Activated CD4-positive, alpha-beta T cell treated with anti-CD3 and anti-CD28 coated beads, Interleukin-2, amount 50 U/mL, for 48 hours (primary cell): ENCODE data around the gene UBE2L6.

ENCODE experiments used
- DNase-seq, 2 experiments: peaks; one replicate each; pipeline ENCODE4 v3.0.0-alpha.2; 2020

UBE2L6 gene

GRCh38 chr11:57567515-57568329, at the start of gene UBE2L6:
TSS of gene UBE2L6 (minus strand) at chr11:57567672. CDS start at chr11:57567611, 61 bp downstream.
- DNase-seq = peak; percentile 68 to 95

- DNase-seq = no peak
Measured at GRCh38 chr11:57616595-57616994, 49.1 kb upstream of the UBE2L6 start.

GRCh38 chr11:57615308-57615707, 47.8 kb upstream of the UBE2L6 start:
- no peak for DNase-seq

- DNase-seq = no peak
Measured at GRCh38 chr11:57614234-57614772, 46.8 kb upstream of the UBE2L6 start.

GRCh38 chr11:57610170-57610569, 42.7 kb upstream of the UBE2L6 start:
- DNase-seq = no peak

GRCh38 chr11:57605028-57605420, 37.6 kb upstream of the UBE2L6 start:
- no peak for DNase-seq

- no peak for DNase-seq
Measured at GRCh38 chr11:57604296-57605027, 37.0 kb upstream of the UBE2L6 start.

GRCh38 chr11:57601297-57601696, 33.8 kb upstream of the UBE2L6 start:
- DNase-seq = no peak

- no peak for DNase-seq
Measured at GRCh38 chr11:57599381-57599780, 31.9 kb upstream of the UBE2L6 start.

- no peak for DNase-seq
Measured at GRCh38 chr11:57598831-57599155, 31.3 kb upstream of the UBE2L6 start.

- no peak for DNase-seq
Measured at GRCh38 chr11:57597916-57598830, 30.7 kb upstream of the UBE2L6 start.

GRCh38 chr11:57597461-57597915, 30.0 kb upstream of the UBE2L6 start, which contains the start of gene SERPING1:
TSS of gene SERPING1 (plus strand) at chr11:57597685. CDS start at chr11:57598271, 586 bp downstream.
- no peak for DNase-seq

- DNase-seq = no peak
Measured at GRCh38 chr11:57596266-57596885, 28.9 kb upstream of the UBE2L6 start.

- no peak for DNase-seq
Measured at GRCh38 chr11:57588046-57588710, 20.7 kb upstream of the UBE2L6 start.

- no peak for DNase-seq
Measured at GRCh38 chr11:57586711-57587245, 19.3 kb upstream of the UBE2L6 start.

- DNase-seq = no peak
Measured at GRCh38 chr11:57585301-57585700, 17.8 kb upstream of the UBE2L6 start.

GRCh38 chr11:57584341-57584740, 16.9 kb upstream of the UBE2L6 start:
- no peak for DNase-seq

- no peak for DNase-seq
Measured at GRCh38 chr11:57574061-57574460, 6.6 kb upstream of the UBE2L6 start.

- DNase-seq = no peak
Measured at GRCh38 chr11:57571606-57572005, 4.1 kb upstream of the UBE2L6 start.

- DNase-seq = peak in 1 of 2 experiments; percentile 95
Measured at GRCh38 chr11:57568330-57568766, 876 bp upstream of the UBE2L6 start.

GRCh38 chr11:57566905-57567514, 462 bp downstream of the UBE2L6 start:
- DNase-seq = peak; percentile 7 to 23
